Skeletal muscle tissue (tissue), 4 donors: ENCODE results near the gene TMEM164. TPM values are rescaled to one million over a fixed set of nuclear protein-coding genes. Genes with fewer than 3 reads are reported as not detected.
"Not testable (repeated sequence)": the region's sequence is repeated elsewhere in the genome, so short reads cannot be mapped to it uniquely, and the experiment has no call there.

Experiments used
- H3K27ac ChIP-seq: one replicate; pipeline ENCODE4 v1.7.0; 2013; ENCODE audit warnings: mild to moderate bottlenecking, low read depth, low read length, inconsistent platforms
- H3K27me3 ChIP-seq, 3 donors: one replicate each; pipeline ENCODE4 v1.7.0; 2013; ENCODE audit warnings: low read length in 3 of 3; ENCODE audit not compliant: control insufficient read depth in 3 of 3, insufficient read depth in 3 of 3
- H3K36me3 ChIP-seq, 3 donors: one replicate each; pipeline ENCODE4 v1.7.0; 2013; ENCODE audit warnings: low read length in 3 of 3; ENCODE audit not compliant: control insufficient read depth in 3 of 3, insufficient read depth in 3 of 3
- H3K4me1 ChIP-seq, 3 donors: one replicate each; pipeline ENCODE4 v1.7.0; 2013; ENCODE audit warnings: low read length in 3 of 3, mild to moderate bottlenecking in 3 of 3; ENCODE audit not compliant: control insufficient read depth in 3 of 3, insufficient read depth in 3 of 3
- H3K4me3 ChIP-seq, 3 donors: one replicate each; pipeline ENCODE4 v1.7.0; 2013; ENCODE audit warnings: low read length in 3 of 3
- H3K9ac ChIP-seq, 3 donors: one replicate each; pipeline ENCODE4 v1.7.0; 2013; ENCODE audit warnings: low read length in 3 of 3, mild to moderate bottlenecking in 3 of 3, moderate library complexity in 2 of 3, low read depth in 1 of 3
- H3K9me3 ChIP-seq, 3 donors: one replicate each; pipeline ENCODE4 v1.7.0; 2013; ENCODE audit warnings: low read length in 3 of 3; ENCODE audit not compliant: control insufficient read depth in 3 of 3
- total RNA-seq: library from RNA; depleted of rRNA; stranded (reverse); fragments of >200 nt; gene quantifications from one replicate; pipeline ENCODE4 v1.2.3, GENCODE V29; 2014
- donor health status: Osteomylitis.

Gene TMEM164
- 15.1 TPM for total RNA-seq

GRCh38 chrX:110002300-110003166 lies at the start of gene TMEM164:
TSS of gene TMEM164 (plus strand) at chrX:110003114. CDS start at chrX:110003775, 661 bp downstream.
- peak within 1 kb of the TSS; percentile 75 for H3K27ac ChIP-seq
- peak within 1 kb of the TSS; percentile 72 to 82 (median 74) for H3K4me3 ChIP-seq
- no peaks in the 10 kb centered on the region for H3K9me3 ChIP-seq
- H3K4me1 ChIP-seq: peaks cover 26 to 44% (median 30%) of the 10 kb centered on the region in 3 donors
- no peaks in the 10 kb centered on the region for H3K36me3 ChIP-seq
- peak within 1 kb of the TSS; percentile 75 to 91 (median 77) for H3K9ac ChIP-seq
- H3K27me3 ChIP-seq: peaks cover 0 to 3% (median 0%) of the 10 kb centered on the region in 3 donors

GRCh38 chrX:109954333-109954732 lies 48.6 kb upstream of the TMEM164 start:
- Histone ChIP-seq H3K9me3 (no peaks in the 10 kb centered on the region), H3K27me3 (no peaks in the 10 kb centered on the region), H3K9ac (no peak overlapping the region), H3K4me1 (peaks cover 2 to 12% (median 4%) of the 10 kb centered on the region in 3 donors), H3K36me3 (no peaks in the 10 kb centered on the region), H3K27ac (no peak overlapping the region), H3K4me3 (no peak overlapping the region)

- H3K4me3 ChIP-seq: no peak overlapping the region
- H3K27ac ChIP-seq: no peak overlapping the region
- no peaks in the 10 kb centered on the region for H3K36me3 ChIP-seq
- H3K9ac ChIP-seq: no peak overlapping the region
- H3K27me3 ChIP-seq: no peaks in the 10 kb centered on the region
- peaks cover 2 to 12% (median 4%) of the 10 kb centered on the region in 3 donors for H3K4me1 ChIP-seq
- no peaks in the 10 kb centered on the region for H3K9me3 ChIP-seq
Measured at GRCh38 chrX:109954955-109955354, 48.0 kb upstream of the TMEM164 start.

DNA sequence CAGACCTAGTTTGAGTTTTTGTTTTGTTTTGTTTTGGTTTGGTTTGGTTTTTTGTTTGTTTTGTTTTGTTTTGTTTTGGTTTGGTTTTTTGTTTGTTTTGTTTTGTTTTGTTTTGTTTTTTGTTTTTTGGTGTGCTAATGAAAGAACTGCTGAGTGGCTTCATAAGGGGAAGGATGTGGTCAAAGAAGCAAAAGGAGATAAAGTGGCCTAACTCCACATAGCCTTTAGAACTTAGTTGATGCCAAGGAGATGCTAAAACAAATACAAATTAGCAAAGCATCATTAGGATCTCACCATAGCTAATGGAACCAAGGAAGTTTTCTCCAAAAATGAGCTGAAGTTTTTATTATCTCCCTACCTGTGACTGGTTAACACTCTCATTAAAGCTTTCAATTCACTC lies 44.6 kb upstream of the TMEM164 start:
- no peak overlapping the region for H3K4me3 ChIP-seq
- H3K27me3 ChIP-seq: no peaks in the 10 kb centered on the region
- H3K27ac ChIP-seq: no peak overlapping the region
- no peak overlapping the region for H3K9ac ChIP-seq
- no peaks in the 10 kb centered on the region for H3K4me1 ChIP-seq
- H3K36me3 ChIP-seq: no peaks in the 10 kb centered on the region
- H3K9me3 ChIP-seq: no peaks in the 10 kb centered on the region

- no peak overlapping the region for H3K4me3 ChIP-seq
- H3K9me3 ChIP-seq: no peaks in the 10 kb centered on the region
- no peak overlapping the region for H3K27ac ChIP-seq
- H3K27me3 ChIP-seq: peaks cover 0 to 5% (median 0%) of the 10 kb centered on the region in 3 donors
- no peaks in the 10 kb centered on the region for H3K4me1 ChIP-seq
- no peak overlapping the region for H3K9ac ChIP-seq
- no peaks in the 10 kb centered on the region for H3K36me3 ChIP-seq
Measured at GRCh38 chrX:109959356-109959871, 43.5 kb upstream of the TMEM164 start.

- no peak overlapping the region for H3K9ac ChIP-seq
- no peaks in the 10 kb centered on the region for H3K36me3 ChIP-seq
- peaks cover 0 to 5% (median 0%) of the 10 kb centered on the region in 3 donors for H3K27me3 ChIP-seq
Measured at GRCh38 chrX:109964390-109964789, 38.5 kb upstream of the TMEM164 start.

DNA sequence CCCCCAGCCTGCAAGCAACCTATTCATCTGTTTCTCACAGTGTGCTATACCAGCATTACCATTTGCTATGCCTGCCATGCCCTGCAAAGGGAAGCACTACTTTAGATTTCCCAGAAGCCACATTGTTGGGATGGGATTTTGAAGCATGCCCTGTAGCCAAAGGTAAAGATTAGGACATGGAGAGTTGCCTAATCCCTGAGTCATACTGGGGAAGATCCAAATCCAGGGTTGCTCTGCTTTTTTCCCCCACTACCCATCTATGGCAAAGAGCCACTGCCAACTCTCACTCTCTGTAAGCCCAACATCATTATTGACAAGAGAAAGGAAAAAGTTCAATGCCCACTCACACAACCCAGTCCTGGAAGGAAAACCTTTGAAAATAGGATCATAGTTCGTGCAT lies 36.7 kb upstream of the TMEM164 start:
- Histone ChIP-seq H3K9ac (no peak overlapping the region), H3K4me1 (no peaks in the 10 kb centered on the region), H3K36me3 (no peaks in the 10 kb centered on the region), H3K27ac (no peak overlapping the region), H3K9me3 (no peaks in the 10 kb centered on the region), H3K4me3 (no peak overlapping the region), H3K27me3 (peaks cover 0 to 5% (median 0%) of the 10 kb centered on the region in 3 donors)

More at GRCh38 chrX:109964390-109964789, 38.5 kb upstream of the TMEM164 start:
- no peak overlapping the region for H3K27ac ChIP-seq
- H3K4me3 ChIP-seq: no peak overlapping the region
- no peaks in the 10 kb centered on the region for H3K9me3 ChIP-seq
- H3K4me1 ChIP-seq: no peaks in the 10 kb centered on the region

- Histone ChIP-seq H3K4me1 (no peaks in the 10 kb centered on the region), H3K36me3 (no peaks in the 10 kb centered on the region), H3K9ac (no peak overlapping the region), H3K4me3 (no peak overlapping the region), H3K27me3 (peaks cover 0 to 5% (median 0%) of the 10 kb centered on the region in 3 donors), H3K9me3 (no peaks in the 10 kb centered on the region), H3K27ac (no peak overlapping the region)
Measured at GRCh38 chrX:109967156-109967555, 35.8 kb upstream of the TMEM164 start.

DNA sequence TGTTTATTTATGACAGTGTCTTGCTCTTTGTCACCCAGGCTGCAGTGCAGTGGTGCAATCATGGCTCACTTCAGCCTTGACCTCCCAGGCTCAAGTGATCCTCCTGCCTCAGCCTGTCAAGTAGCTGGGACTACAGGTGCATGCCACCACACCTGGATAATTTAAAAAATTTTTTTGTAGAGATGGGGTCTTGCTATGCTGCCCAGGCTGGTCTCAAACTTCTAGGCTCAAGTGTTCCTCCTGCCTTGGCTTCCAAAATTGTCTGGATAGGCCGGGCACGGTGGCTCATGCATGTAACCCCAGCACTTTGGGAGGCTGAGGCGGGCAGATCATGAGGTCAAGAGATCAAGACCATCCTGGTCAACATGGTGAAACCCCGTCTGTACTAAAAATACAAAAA lies 32.1 kb upstream of the TMEM164 start:
- H3K27me3 ChIP-seq, H3K4me3 ChIP-seq, H3K36me3 ChIP-seq: not testable (repeated sequence)

More for the DNA sequence above, 32.1 kb upstream of the TMEM164 start:
- H3K9me3 ChIP-seq, H3K9ac ChIP-seq, H3K4me1 ChIP-seq, H3K27ac ChIP-seq: not testable (repeated sequence)
